Measurements from ENCODE around the gene MAP7D2.
"Not testable (repeated sequence)": the region's sequence is repeated elsewhere in the genome, so short reads cannot be mapped to it uniquely, and the experiment has no call there.

The MAP7D2 gene

DNA sequence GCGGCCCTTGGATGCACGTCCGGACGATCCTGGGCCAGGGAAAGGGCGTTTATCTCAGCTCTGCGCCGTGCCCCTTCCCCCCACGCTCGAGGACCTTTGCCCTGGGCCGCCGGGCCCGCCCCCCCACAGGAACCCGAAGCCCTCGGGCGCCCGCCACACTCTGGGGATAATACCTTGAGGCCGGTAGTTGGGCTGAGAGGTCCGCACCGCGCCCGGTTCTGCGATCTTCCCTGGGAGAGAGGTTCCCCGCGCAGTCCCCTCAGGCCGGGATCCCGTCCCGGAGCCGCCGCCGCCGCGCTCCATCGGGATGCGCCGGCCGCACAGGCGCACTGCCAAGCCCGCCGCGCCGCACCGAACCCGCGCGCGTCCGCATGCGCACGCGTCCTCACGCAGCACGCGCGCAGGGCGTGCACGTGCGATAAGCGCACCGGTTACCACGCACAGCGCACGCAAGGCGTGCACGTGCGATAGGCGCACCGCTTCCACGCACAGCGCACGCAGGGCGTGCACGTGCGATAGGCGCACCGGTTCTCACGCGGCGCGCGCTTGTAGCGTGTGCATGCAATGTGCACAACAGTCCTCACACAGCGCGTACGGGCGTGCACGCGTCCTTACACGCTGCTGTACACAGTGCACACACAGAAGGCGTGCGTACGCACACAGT lies at the start of gene MAP7D2:
TSS of gene MAP7D2 (minus strand) at position 331 of the 664 bp plus-strand sequence. CDS start at position 303, 28 bp downstream.
- no peak for FAIRE-seq

DNA sequence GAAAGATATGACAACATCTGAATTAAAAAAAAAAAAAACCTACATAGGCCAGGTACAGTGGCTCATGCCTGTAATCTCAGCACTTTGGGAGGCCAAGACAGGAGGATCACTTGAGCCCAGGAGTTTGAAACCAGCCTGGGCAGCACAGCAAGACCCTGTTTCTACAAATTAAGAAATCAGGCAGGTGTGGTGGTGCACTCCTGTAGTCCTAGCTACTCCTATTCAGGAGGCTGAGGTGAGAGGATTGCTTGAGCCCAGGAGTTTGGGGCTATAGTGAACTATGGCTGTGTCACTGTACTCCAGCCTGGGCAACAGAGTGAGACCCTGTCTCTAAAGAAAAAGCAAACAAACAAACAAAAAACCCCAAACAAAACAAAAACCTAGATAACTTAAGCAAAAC lies 45.8 kb upstream of the MAP7D2 start:
- FAIRE-seq = not testable (repeated sequence)

DNA sequence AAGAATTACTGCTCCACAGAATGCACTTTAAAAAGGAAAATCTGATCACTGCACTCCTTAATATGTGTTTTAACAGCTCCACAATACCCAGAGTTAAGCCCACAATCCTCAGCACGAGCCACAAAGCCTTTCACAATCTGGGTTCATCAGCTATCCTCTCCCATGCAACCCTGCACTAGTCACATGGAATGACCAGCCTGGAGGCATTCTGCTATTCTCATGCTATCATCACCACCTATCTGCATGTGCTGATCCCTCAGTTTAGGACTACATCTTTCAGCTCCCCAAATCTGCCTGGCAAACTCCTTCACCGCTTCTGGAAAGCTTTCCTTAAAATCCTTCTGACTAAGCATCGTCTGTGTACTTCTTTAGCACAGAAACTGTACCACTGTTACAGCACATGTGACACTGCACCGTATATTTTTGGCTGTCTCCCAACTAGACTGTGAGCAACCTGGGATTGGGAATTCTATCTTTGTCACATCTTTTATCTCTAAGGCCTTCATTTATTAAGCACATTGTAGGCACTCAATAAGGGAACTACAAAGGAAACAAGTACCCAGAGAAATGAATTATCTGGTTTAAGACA lies 43.2 kb upstream of the MAP7D2 start:
- no peak for FAIRE-seq

DNA sequence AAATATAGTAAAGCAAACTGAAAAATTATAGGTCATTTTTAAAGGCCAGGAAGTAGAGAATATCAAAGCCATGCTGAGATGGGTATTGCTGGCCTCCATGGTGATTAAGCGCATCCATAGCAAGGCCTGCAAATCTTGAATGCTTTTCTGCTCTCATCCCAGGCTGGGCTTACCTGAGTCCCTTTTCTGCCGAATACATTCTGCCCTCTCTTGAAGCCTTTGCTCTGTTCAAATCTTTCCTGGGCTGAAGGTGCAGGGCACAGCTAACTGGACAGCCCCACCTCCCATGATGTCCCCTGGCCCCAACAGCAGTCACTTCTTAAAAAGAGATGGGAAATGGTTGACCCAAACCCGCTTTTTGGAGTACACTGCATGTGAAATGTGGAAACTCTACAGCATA lies 35.0 kb upstream of the MAP7D2 start:
- FAIRE-seq = no peak

DNA sequence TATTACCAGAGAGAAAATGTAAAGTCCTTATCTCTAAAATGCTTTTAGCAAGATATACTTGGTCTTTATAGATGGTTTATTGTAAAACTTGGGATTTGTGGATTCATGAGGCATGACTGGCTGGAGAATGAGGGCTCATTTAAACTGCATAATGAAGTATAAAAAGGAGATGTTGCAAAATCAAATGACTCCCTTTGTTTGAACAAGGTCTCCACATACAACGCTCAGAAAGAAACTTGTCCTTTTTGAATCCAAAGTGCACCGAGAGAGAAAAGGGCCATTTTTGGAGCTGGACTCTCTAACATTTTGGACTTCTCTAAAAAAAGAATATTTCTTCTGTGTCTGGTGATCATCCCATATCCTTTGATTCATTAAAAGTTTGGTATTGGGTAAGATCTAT lies 32.6 kb upstream of the MAP7D2 start:
- no peak for FAIRE-seq

DNA sequence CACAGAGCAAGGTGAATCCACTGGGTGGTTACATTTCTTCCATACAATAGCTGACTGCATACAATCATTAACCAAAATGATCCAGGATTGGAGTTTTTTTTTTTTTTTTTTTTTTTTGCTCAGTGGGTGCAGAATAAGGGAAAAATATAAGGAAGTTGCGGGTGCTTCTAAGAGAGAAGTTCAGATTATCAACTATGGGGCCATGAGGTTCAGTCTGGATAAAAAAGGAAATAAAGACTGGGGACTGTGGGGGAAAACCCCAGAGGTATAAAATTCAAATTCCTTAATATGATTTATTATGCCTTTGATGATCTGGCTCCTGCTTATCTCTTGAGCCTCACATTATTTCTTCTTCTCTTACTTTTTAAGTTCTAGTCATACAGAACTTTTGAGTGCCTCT lies 30.9 kb upstream of the MAP7D2 start:
- FAIRE-seq = no peak

DNA sequence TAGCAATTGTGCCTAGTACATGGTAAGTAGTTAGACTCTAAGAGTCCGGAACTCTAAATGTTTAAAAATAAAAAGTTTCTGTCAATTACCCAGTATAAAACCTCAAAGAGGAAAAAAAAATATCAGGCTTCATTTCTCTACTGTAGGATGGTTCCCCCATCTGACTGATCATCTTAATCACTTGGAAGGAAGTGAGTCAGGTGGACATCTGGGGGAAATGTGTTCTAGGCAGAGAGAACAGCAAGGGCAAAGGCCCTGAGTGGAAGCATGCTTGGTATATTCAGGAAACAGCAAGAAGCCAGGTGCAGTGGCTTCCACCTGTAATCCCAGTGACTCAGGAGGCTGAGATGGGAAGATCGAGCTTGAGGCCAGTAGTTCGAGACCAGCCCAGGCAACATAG lies 27.8 kb upstream of the MAP7D2 start:
- no peak for FAIRE-seq

DNA sequence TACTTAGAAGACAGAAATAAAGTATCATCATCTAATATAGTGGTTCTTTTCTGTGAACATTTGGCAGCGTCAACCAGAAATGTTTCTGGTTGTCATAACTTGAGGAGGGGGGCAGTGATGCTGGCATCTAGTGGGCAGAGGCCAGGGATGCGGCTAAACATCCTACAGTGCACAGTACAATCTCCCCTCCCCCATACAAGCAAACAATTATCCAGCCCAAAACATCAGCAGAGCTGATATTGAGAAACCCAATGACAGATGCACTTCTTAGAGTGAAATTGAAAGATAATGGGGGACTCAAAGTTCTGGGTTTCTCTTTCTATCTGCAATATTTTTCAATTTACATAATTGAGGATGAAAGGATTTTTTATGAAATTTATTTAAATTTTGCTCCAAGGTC lies 26.9 kb upstream of the MAP7D2 start:
- FAIRE-seq = no peak

DNA sequence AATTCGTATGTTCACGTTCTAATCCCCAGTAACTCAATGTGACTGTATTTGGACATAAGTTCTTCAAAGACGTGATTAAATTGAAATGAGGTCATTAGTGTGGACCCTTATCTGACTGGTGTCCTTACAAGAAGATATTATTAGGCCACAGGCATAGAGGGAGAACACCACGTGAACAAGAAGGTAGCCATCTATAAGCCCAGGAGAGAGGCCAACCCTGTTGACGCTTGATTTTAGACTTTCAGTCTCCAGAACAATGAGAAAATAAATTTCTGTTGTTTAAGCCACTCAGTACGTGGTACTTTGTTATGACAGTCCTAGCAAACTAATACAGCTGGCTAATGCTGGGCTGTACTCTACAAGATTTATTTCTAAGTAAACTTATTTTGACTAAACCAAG lies 26.4 kb upstream of the MAP7D2 start:
- no peak for FAIRE-seq

DNA sequence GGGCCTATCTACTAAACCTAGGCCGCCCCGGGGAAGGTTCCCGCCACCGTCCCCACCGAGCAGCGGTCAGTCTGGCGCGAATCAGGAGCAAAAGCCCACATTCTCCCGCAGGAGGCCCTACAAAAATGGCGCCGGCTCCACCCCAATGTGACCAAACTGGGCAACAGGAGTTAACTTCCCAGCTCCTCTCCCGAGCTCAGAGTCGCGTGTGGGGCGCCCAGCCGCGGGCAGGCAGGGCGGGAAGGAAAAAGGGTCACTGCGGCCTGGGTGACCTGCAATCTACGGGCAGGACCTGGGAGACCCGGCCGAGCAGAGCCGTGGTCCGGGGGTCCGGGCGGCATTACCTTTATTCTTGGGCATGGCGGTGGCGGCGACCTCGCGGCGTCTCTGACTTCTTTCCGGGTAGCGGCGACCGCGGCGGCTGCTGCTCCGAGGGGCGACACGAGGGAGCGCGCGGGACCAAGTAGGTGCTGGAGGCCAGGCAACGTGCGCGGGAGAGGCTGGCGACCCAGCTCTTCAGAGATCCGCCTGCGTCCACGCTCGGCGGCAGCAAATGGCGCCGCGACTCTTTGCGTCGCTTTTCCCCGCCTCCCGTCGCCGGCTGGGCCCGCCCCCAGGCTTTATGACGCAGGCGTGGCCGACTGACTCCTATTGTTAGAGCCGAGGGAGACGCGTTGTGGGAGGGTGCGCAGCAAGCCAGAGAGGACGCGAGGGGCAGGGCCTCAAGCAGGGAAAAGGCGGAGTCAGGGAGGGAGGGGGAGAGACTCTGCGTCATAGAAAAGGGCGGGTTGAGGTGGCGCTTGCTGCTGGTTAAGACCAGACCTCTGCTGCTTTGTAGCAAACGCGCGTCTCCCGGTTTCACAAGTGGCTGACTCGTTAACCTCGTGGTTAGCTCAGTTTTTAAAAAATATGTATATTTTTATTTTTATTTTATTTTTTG lies 24.8 kb upstream of the MAP7D2 start, which contains the start of gene EIF1AX:
TSS of gene EIF1AX (minus strand) at position 558 of the 940 bp plus-strand sequence. CDS start at position 360, 198 bp downstream.
- peak; percentile 99 for FAIRE-seq

DNA sequence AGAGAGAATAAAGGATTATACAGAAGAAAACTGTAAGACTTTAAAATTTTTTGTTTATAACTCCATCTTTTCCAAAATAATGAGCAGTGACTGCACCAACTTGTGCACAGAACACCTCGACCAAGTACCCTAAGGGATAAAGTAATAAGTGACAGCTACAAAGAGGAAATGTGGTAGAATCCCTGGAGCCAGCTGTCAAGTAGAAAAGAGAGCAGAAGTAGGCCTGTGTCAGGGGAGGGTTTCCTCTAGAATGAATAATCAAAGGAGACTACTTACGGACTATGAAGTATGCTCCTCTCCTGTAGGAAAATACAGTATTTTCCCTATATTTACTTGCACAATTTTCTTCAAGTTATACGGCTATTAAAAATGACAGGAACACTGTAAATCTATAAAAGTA lies 23.7 kb upstream of the MAP7D2 start:
- FAIRE-seq = no peak

DNA sequence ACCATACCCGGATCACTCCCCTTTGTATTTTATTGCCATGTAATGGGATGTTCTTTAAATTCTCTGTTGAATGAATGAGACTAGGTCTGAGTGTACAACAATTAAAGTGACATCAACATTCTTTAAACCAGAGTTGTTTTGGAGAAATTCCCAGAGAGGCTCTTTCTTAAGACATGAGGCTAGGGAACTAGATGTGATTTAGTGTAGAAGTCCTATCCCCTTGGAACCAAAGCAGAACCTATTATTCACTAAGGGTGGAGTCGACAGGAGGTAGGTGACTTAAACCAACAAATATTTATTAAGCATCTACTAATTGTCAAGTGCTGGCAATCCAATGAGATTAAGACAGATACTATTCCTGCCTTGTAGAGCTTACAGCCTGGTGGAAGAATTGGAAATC lies 23.3 kb upstream of the MAP7D2 start:
- no peak for FAIRE-seq

DNA sequence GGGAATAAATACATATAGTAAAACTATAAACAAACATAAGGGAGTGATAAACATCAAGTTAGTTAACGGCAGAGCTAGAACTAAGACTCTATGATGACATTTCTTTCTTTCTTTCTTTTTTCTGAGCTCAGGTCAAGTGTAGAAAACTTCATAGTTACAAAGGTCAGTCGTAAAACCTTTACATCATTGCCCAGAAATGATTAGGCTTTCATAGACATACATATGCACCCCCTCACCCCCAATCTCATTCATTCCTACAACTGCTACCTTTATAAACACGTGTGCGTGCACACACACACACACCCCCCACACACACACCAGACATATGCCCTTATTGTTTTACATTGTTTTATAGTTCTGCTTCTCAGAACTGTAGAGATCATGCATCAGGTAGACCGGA lies 19.2 kb upstream of the MAP7D2 start:
- no peak for FAIRE-seq

DNA sequence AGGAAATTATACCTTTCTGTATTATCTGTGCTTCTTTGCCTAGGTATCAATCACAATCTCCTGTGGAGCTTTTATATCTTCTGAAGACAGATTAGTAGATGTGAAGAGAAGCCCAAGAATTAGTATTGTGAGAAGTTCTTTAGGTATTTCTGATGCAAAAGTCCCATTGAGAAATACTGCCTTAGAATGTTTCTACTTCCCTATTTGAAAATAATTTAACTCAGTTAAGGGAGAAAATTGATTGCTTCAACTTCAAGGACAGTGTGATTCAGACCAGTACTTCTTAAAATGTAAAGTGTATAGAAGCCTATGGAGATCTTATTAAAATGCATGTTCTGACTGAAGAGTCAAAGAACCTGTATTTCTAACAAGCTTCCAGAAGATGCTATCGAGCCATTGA lies 16.0 kb upstream of the MAP7D2 start:
- FAIRE-seq = no peak

DNA sequence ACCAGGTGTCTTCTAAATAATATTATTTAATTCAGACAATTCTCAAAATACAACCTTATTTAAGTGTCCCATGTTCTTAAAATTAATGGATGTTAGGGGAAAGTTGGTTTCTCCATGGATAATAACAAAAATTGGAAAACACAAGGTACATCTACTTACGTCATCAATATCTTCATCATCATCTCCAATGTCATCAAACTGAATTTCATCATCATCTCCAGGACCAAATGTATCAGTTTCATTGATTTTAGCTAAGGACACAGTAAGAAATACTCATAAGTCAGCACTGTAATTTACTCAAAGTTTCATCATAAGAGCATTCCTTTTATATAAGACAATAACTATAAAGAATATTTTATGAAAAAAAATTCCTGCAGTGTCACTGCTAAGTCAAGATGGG lies 13.7 kb upstream of the MAP7D2 start:
- FAIRE-seq = no peak

DNA sequence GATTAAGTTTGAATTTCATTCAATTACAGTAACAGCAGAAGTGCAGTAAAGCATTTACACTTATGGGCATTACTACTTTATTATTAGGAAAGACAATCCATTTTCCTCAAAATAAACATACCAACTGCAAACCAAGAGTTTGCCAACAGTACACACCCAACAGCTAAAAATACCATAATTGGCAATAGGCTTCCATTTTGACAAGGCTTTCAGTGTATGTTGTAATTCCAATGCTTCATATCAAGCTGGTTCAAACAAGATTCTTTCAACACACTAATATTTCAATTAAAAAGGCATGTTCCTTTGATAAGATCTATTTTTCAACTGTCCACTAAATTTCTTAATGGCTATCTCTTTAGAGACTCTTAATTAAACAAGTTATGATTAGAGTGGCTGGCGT lies 12.8 kb upstream of the MAP7D2 start:
- no peak for FAIRE-seq

DNA sequence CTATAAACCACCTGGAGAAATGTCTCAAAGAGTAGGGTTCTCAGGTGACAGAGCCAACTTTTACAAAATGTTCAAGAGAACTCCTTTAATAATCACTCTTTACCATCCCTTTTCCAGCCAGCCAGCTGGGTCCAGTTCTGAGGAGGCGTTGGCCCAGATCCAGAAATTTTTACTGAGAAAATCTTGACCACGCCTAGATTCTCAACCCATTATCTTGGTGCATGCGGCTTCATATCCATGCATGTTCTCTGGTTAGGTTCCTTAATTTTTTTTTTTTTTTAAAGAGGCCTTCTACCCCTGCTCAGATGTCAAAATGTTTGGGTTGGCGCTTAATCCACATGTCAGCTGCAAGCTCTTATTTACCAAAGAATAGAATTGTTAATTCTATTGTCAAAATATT lies 12.0 kb upstream of the MAP7D2 start:
- FAIRE-seq = no peak

DNA sequence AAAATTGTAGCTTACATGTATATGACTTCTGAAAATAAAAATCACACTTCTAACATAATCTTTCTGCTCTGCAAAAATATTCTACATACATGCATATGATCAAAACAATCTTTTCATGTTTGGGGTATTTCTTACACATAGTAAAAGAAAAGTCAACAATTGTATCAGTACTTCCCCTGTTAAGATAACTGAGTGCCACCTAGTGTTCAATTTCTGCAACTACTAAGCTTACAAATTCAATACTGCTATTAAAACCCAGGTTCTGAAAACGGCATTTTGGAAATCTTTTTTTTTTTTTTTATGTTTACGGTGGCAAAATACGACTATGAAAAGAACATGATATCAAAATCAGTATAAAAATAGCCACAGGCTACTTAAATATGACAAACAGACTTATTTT lies 10.7 kb upstream of the MAP7D2 start:
- FAIRE-seq = peak; percentile 100

DNA sequence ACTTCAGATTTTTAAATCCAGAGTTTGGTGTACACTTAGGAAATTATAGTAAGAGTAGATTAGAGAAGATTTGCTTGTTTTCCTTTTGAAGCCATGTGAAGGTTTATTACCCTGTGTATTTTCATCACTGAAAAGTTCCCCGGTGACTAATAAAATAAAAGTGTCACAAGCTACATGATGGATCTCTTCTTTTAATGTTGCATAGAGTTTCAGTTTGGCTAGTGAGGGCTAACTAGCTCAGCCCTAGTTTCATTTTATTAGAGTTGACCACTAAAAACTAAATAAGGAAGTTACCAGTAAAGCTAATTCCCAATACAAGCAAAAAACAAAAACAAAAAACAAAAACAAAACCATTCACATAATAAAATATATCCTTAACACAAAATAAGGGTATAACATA lies 10.1 kb upstream of the MAP7D2 start:
- FAIRE-seq = not testable (repeated sequence)

DNA sequence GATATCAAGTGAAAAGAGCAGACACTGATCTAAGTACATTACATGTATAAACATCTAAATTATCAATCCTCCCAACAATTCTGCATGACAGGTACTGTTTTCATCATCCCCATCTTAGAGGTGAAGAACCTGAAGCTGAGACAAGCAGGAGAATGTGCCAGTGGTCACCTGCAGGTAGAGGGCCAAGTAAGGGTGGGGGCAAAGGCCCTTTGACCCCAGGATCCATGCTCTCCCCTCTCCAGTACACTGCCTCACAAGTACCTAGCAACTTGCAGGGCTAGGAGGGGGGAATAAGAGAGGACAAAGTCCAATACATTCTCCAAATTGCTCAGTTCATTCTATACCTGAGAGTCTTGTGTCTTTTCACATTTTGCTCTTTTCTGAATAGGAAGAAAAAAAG lies 8.3 kb upstream of the MAP7D2 start:
- FAIRE-seq = no peak

DNA sequence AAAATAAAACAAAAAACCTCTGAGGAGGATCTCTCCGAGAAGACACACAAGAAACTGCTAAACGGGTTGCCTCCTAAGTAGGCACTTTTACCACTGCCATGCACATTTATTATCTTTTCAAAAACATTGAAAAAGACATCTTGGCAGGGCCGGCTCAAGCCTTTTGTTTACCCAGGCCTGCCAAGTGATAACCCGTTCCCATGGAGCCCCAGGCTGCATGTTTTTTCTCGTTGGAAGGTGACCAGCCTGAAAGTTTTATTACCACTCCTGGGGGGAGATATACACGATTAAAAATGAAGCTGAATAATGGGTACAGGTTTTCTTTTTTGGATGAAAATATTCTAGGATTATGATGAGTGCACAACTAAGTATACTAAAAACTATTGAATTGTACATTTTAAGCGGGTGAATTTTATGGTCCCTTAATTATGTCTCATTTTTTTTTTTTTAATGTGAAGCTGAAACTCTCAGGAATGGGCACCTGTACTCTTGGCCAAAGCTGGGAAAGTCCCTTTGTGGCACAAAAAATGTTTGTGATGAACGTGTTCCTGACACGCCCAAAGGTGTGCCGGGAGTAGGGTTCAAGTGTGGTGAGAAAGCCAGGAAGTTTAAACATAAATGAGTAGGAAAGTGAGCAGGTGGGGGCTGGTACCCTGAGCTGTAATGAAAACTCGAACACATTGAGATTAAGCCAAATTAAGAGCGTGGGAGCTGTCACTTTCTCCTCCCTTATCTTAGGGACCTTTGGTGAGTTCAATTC lies 1.5 kb upstream of the MAP7D2 start:
- no peak for FAIRE-seq

DNA sequence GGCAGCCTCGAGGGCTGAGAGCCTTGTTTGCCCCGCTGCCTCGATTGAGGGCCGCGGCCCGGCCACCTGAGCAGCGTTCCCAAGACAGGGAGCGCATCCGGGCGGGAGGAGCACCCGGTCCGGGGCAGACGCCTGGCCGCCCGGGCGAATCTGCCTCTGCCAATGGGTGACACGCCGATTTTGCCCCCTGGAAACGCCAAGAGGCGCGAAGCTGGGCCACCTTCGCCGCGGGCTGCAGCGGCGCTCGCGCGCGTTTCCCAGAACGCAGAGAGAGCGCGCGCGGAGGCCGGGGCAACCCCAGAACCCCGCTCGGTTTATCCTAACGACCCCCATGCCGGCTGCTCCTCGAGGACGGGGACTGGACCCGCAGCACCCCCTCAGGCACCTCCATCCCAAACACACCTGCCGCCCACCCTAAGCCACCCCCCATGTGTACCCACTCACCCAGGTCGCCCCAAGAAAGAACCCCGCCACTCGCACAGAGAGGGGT lies 575 bp downstream of the MAP7D2 start:
- FAIRE-seq = no peak

Measured in G401.6 (cell line).